B cell (primary cell): Measurements from ENCODE around the gene HOXA9. TPM values are rescaled to one million over a fixed set of nuclear protein-coding genes. Genes with fewer than 3 reads are reported as not detected.

ENCODE experiments used
- ATAC-seq: fragments of 200-7000 bp; cut with Tn5 transposase; one replicate; pipeline ENCODE4 v1.10.0; 2021; ENCODE audit warnings: low read depth, mild to moderate bottlenecking, moderate number of reproducible peaks, moderate library complexity
- CTCF ChIA-PET: fragments of 350-600 bp; sonication (Branson Sonifier 250); formaldehyde crosslinking; loops from one replicate; lab custom pipeline; 2021; ENCODE audit warnings: antibody characterized with exemption, inconsistent platforms; lab: Charles Lee
- POLR2A ChIA-PET: fragments of 350-600 bp; sonication (Branson Sonifier 250); formaldehyde crosslinking; loops from one replicate; lab custom pipeline; 2021; ENCODE audit warnings: antibody characterized with exemption; lab: Charles Lee
- DNase-seq: peaks from one replicate; pipeline ENCODE4 v3.0.0; 2013
- H2AFZ ChIP-seq: 2 replicates; pipeline ENCODE4 v1.6.1; 2012; ENCODE audit warnings: mild to moderate bottlenecking, low read depth, low read length; ENCODE audit not compliant: insufficient read depth, poor library complexity, severe bottlenecking
- H3K27ac ChIP-seq, 2 donors: 1 replicate in 1 of 2; 2 replicates in 1 of 2; pipeline ENCODE4 v1.5.1; 2012 to 2013; ENCODE audit warnings: low read length in 2 of 2, mild to moderate bottlenecking in 2 of 2, moderate library complexity in 1 of 2
- H3K27me3 ChIP-seq, 4 experiments: fragments of 200-600 bp in 1 of 4; sonication (generic) in 1 of 4; replicated peaks in 1 of 4; 1 replicate in 2 of 4; 2 replicates in 2 of 4; pipeline versions ENCODE4 v1.6.1 to v1.7.0; 2013 to 2016; ENCODE audit warnings: low read length in 3 of 4, mild to moderate bottlenecking in 2 of 4, mixed read lengths in 1 of 4, moderate library complexity in 1 of 4; ENCODE audit not compliant: insufficient read depth in 4 of 4, control insufficient read depth in 3 of 4; ENCODE audit errors: control extremely low read depth in 1 of 4
- H3K36me3 ChIP-seq, 2 experiments: replicated peaks in 1 of 2; 1 replicate in 1 of 2; 2 replicates in 1 of 2; pipeline versions ENCODE4 v1.6.1 to v1.7.1; 2013; ENCODE audit warnings: low read length in 1 of 2; ENCODE audit not compliant: insufficient read depth in 2 of 2, control insufficient read depth in 1 of 2; ENCODE audit errors: control extremely low read depth in 1 of 2, extremely low read depth in 1 of 2
- H3K4me1 ChIP-seq, 2 donors: fragments of 200-600 bp in 1 of 2; sonication (generic) in 1 of 2; 1 replicate in 1 of 2; 2 replicates in 1 of 2; pipeline versions ENCODE4 v1.5.1 to v1.6.1; 2013 to 2017; ENCODE audit warnings: low read length in 2 of 2; ENCODE audit not compliant: control insufficient read depth in 2 of 2, insufficient read depth in 2 of 2
- H3K4me2 ChIP-seq: replicated peaks from 2 replicates; pipeline ENCODE3; 2012; ENCODE audit warnings: mild to moderate bottlenecking, low read depth, low read length; ENCODE audit not compliant: poor library complexity, severe bottlenecking
- H3K4me3 ChIP-seq, 5 experiments: fragments of 200-600 bp in 1 of 5; sonication (generic) in 1 of 5; 1 replicate in 3 of 5; 2 replicates in 2 of 5; pipeline versions ENCODE4 v1.5.1 to v1.7.0; 2011 to 2016; ENCODE audit warnings: low read length in 4 of 5, mild to moderate bottlenecking in 4 of 5, low read depth in 2 of 5, control low read depth in 1 of 5, moderate library complexity in 1 of 5; ENCODE audit not compliant: insufficient read depth in 1 of 5; ENCODE audit errors: control extremely low read depth in 1 of 5, extremely low read depth in 1 of 5
- H3K79me2 ChIP-seq: fragments of 200-600 bp; sonication (generic); one replicate; pipeline ENCODE4 v1.6.0; 2016; ENCODE audit warnings: low read length; ENCODE audit not compliant: control insufficient read depth, insufficient read depth
- H3K9ac ChIP-seq: fragments of 200-600 bp; sonication (generic); 2 replicates; pipeline ENCODE4 v1.6.1; 2017; ENCODE audit warnings: mild to moderate bottlenecking, low read length, moderate library complexity
- H3K9me3 ChIP-seq, 3 donors: one replicate each; pipeline versions ENCODE4 v1.6.1 to v1.7.1; 2013; ENCODE audit warnings: low read length in 2 of 3; ENCODE audit not compliant: control insufficient read depth in 2 of 3, insufficient read depth in 1 of 3; ENCODE audit errors: control extremely low read depth in 1 of 3
- H4K20me1 ChIP-seq: 2 replicates; pipeline ENCODE4 v1.6.0; 2012; ENCODE audit warnings: mild to moderate bottlenecking, low read length; ENCODE audit not compliant: insufficient read depth, control insufficient read depth, poor library complexity, severe bottlenecking
- H3K27ac Mint-ChIP-seq: one replicate; pipeline ENCODE4 v1.8.0; 2021; ENCODE audit warnings: mixed read lengths
- H3K27me3 Mint-ChIP-seq: one replicate; pipeline ENCODE4 v1.8.0; 2021; ENCODE audit warnings: mixed read lengths
- H3K4me1 Mint-ChIP-seq: one replicate; pipeline ENCODE4 v1.8.0; 2021; ENCODE audit warnings: mixed read lengths
- H3K4me3 Mint-ChIP-seq: one replicate; pipeline ENCODE4 v1.8.0; 2021; ENCODE audit warnings: mixed read lengths
- H3K9me3 Mint-ChIP-seq: one replicate; pipeline ENCODE4 v1.8.0; 2022; ENCODE audit warnings: mixed read lengths; ENCODE audit not compliant: insufficient read depth
- CTCF ChIP-seq: fragments of 200-600 bp; IDR thresholded peaks from one replicate; pipeline ENCODE4 v1.8.0; 2022; ENCODE audit warnings: antibody characterized with exemption, mild to moderate bottlenecking
- EZH2 ChIP-seq: IDR thresholded peaks from 2 replicates; pipeline ENCODE4 v1.6.1; 2012; ENCODE audit warnings: borderline replicate concordance, low read depth, mild to moderate bottlenecking, moderate library complexity, low read length; ENCODE audit not compliant: insufficient read depth, poor library complexity, severe bottlenecking
- WGBS: methylation state at CpG from one replicate; pipeline ENCODE4 v1.1.5; 2013; ENCODE audit warnings: missing lambda C conversion rate; ENCODE audit not compliant: insufficient coverage; 5-methylcytosine and 5-hydroxymethylcytosine counted together
- intact Hi-C: fragments of 100-400 bp; cut with micrococcal nuclease; formaldehyde crosslinking; loops from one replicate; pipeline ENCODE4 v1.10.0; 2022
- polyA plus RNA-seq: library from polyadenylated mRNA; depleted of rRNA; stranded (reverse); fragments of >200 nt; gene quantifications from 2 replicates; pipeline ENCODE4 v1.2.3, GENCODE V29; 2012
- total RNA-seq, 2 donors: library from RNA; stranded (reverse); fragments of 120-200 nt in 1 of 2; gene quantifications; 1 replicate in 1 of 2; 2 replicates in 1 of 2; pipeline versions ENCODE4 v1.2.3 to v1.2.4, GENCODE V29; 2013 to 2022

HOXA9 gene
- total and polyA plus RNA-seq, 2 donors (not counting 1 experiment from before 2014, with no cell fraction given): 0.07 TPM; not detected in 1

- no peaks in the 10 kb centered on the region for H3K4me1 ChIP-seq
- ChIA-PET CTCF (no interaction called here), POLR2A (interaction anchor here (0.6 kb wide), 1 partner anchor 78 kb away, joined by 4 read pairs; no protein-coding TSS in a partner anchor)
- peaks cover 15% of the 10 kb centered on the region for H3K27me3 Mint-ChIP-seq
- H3K4me3 ChIP-seq: no peak overlapping the region
- no peaks in the 10 kb centered on the region for H3K9me3 Mint-ChIP-seq
- H3K27ac Mint-ChIP-seq: no peak overlapping the region
- H3K27me3 ChIP-seq: peaks cover 0 to 7% (median 0%) of the 10 kb centered on the region in 4 experiments
- H3K27ac ChIP-seq: no peak overlapping the region
- WGBS: 93% methylated on average over 3 of the region's 26 CpGs
- H3K9me3 ChIP-seq: peaks cover 0 to 5% (median 0%) of the 10 kb centered on the region in 3 donors
- no peaks in the 10 kb centered on the region for H3K4me1 Mint-ChIP-seq
- no peaks in the 10 kb centered on the region for H3K36me3 ChIP-seq
- no peaks in the 10 kb centered on the region for H4K20me1 ChIP-seq
- intact Hi-C loops: no loop called here
- no peaks in the 10 kb centered on the region for H3K79me2 ChIP-seq
- DNase-seq: no peak
- no peak overlapping the region for H2AFZ ChIP-seq
- ATAC-seq: no peak
- no peak for TF ChIP-seq EZH2
- no peak for TF ChIP-seq CTCF
- H3K4me2 ChIP-seq: no peak overlapping the region
- H3K9ac ChIP-seq: no peak overlapping the region
- H3K4me3 Mint-ChIP-seq: no peak overlapping the region
Measured at GRCh38 chr7:27113991-27114769, 51.2 kb downstream of the HOXA9 start.
